Middle frontal gyrus (tissue), 1 donor: ENCODE results near the gene TTLL6.
"Not testable (repeated sequence)": the region's sequence is repeated elsewhere in the genome, so short reads cannot be mapped to it uniquely, and the experiment has no call there.

ENCODE experiments used
- DNase-seq: peaks from one replicate; pipeline ENCODE4 v3.0.0-alpha.2; 2015; ENCODE audit warnings: low spot score; ENCODE audit errors: extremely low spot score

The TTLL6 gene

GRCh38 chr17:48724251-48725003 is 92.6 kb downstream of the TTLL6 start:
- peak; percentile 32 for DNase-seq

DNA sequence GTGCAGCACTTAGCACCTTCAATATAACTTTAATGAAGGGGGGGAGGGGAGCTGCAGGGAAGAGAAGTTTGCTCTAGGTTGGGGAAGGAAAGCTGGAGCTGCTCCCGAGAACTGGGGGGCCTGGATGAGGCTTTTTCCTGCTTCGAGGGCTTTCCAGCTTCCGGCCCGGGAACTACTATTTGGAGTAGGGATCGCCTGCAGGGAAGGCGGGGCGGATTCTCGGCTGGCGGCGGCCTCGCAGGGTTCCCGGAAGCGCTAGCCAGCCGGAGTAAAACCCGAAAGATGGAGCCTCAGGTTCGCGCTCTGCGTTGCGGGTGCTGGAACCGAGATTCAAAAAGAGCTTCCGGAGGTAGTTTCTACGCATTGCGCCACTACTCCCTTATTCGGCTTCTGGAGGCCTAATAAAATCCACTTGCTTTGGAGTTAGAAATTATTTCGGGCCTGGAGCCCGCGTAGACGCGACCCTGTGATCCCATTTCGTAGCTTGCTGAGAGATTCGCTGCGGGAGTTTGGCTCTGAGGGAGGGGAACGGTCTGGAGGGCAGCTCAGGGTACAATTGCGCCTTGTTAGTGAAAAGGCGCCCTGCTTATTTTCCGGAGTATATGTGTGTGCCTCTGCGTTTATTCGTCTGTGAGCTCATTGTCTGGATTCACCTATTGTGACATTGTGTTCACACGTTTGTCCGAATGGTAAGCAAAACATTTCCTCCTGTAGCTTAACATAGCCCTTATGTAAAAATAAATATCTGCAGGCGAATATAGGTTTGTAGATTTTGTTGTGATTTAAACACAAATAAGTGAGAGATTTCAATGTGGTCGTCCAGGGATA is 93.4 kb downstream of the TTLL6 start:
- DNase-seq, result no peak

DNA sequence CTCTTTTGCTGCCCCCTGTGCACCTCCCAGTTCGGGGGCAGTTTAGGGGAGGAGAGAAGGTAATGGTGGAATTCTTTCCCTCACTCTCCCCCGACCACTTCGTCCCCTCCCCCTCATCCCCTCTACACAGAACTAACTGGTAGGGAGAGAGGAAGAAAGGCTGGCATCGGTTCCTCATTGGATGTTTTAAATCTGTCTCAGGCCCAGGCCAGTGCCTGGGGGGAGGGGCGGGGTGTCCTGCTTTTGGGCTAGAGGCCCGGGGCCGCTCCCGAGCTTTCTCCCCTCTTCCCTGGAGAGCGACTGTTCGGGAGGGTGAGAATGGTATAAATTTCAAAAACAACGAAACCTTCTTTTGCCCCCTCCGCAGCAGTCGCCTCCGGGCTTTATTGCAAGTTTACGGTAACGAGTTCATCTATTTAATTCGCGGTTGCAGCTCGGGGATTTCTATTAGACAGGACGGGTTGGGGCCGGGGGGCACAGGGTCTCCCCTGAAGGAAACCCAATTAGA is 94.1 kb downstream of the TTLL6 start, which contains the start of gene PRAC2:
PRAC2 (plus strand) TSS at position 271 of the 508 bp plus-strand sequence. CDS start 1,226 bp downstream, outside the sequence.
- DNase-seq, result no peak

DNA sequence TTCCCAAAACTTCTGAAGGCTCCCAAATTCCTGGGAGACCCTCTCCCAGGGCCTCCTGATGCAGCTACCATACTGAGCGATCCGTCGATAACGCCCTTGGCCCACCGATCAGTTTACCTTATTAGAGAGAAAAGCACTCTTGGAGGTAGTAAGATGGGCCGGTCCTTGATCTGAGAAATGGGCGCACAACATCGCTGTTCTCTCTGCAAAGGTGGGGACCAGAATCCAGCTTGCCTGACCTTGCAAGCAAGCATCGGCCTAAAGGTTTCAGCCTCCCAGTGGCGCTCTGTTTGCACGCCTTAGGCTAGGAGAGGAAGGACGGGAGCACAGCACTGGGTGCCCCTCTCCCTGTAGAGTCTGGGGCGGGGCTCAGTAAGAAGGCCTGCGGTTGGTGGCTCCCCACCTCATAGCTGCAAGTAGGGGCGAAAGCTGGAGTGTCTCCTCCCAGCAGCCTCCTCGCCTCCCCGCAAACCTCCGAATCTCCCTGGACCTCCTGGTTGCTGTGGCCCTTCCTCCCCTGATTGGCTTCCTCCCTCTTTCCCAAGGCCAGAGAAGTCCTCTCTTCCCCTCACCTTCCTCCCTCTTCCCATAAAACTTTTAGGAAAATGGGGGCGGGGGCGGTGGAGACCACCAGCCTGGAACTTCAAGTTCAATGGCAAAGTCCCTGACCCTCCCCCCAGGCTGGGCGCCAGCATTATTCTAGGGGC is 94.7 kb downstream of the TTLL6 start, which contains the start of gene PRAC1:
PRAC1 (minus strand) TSS at position 318 of the 707 bp plus-strand sequence; CDS start at position 192, 126 bp downstream.
- no peak for DNase-seq

GRCh38 chr17:48721009-48721402 is 96.0 kb downstream of the TTLL6 start:
- no peak for DNase-seq

DNA sequence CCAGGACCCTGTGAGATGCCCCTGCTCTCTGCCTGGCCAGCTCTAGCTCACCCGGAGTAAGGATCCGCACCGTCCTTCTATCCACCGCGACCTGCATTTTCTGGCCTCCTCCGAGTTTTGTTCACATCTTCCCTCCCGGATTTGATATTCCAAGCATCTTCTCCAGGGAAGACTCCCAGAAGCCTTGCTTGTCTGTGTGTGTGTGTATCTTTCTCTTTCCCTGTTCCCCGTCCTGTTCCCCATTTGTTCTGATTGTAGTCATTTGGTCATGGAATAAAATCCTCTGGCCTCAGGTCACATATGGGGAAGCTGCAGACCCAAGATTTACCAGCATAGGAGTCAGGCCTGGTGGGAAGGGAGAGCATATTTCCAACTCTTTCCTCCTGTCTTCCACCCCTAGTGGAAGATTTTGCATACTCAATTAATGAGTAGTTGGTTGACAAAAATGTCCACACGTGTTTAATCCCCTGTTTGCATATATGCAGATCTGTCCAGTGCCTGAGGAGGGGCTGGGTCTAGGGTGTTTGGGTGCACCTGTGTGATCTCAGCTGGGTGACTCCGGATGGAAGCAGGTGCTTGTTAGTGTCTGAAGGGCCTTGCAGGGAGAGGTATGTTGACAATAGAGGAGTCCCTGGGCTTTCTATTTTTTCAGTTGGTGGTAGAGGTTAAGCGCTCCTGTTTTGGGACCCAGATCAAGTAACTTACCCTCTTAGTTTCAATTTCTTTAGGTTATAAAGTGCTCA is 96.6 kb downstream of the TTLL6 start:
- no peak for DNase-seq

DNA sequence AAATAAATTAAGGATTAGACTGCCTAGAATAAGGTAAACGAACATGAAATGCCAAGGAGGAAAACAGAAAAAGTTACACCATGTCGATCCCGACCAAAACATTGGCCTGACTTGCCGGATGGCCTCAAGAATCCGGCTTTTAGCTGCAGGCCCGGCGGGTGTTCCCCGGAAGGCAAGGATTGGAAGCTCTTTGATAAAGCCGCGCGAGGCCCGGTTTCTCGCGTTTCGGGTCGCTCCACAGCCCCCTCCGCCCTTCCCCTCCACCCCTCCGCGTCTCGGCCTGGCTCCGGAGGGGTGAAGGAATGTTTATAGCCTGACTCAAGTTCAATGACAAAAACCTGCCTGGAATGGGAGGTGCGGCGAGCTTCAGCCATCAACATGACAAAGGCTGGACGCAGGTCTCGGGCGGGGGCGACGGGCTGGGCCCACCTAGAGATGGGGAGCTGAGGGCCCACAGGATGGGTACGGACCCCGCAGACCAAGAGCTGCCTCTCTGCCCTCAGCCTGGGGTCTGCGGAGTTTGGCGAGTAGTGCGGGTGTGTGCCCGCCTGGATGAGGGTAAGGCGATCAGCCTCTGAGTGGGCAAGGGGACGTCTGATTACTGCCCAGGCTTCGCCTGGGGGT is 97.3 kb downstream of the TTLL6 start:
- no peak for DNase-seq

- no peak for DNase-seq
These were observed 98.0 kb downstream of the TTLL6 start for GRCh38 chr17:48718761-48719641.

GRCh38 chr17:48718227-48718760 is 98.7 kb downstream of the TTLL6 start:
- DNase-seq, result no peak

GRCh38 chr17:48717367-48718226 is 99.4 kb downstream of the TTLL6 start:
- no peak for DNase-seq

DNA sequence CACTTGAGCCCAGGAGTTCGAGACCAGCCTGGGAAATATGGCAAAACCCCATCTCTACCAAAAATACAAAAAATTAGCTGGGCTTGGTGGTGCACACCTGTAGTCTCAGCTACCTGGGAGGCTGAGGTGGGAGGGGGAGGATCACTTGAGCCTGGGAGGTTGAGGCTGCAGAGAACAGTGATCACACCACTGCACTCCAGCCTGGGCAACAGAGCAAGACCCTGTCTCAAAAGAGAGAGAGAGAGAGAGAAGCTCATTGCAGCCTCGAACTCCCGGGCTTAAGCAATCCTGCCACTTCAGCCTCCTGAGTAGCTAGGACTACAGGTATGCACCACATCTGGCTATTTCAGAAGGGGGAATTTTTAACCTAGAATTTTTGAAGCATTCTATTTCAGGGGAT is 100.5 kb downstream of the TTLL6 start:
- not testable (repeated sequence) for DNase-seq

DNA sequence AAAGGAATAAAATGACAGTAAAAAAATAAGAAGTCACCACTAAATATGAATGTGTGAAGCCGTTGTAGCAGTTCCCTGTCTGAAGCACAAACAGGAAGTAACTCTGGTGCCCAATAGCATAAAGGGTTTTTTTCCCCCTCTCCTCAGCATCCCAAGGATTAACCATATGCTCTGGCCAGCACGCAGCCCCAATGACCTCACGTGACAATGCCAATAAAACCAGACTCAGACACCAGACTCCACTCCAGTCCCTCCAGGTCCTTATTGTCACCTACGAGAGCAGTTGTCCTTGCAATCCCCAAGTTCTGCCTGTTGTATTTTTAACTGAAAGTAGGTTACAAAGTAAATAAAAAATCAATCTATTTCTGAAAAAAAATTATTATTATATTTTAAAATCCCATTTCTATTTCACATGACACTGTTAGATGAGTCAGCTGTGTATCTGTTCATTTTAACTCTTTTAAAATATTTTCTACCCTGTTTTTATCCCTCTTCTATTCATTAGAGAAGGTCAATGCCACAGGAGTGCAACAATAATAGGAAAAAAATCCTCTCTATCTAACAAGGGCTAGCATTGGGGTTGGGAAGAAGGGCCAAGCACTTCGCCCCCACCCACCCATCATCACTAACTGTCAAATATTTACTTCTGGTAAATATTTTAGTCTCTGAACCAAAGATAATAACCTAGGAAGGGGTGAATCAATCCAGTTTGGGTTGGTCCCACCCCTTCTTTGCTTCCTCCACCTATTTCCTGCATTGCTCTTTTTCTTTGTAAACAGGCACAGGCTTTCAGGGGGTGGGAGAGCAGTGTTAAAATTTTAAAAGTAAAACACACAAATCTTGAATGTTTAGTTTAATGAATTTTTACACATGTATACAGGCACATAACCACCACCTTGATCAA is 101.3 kb downstream of the TTLL6 start:
- DNase-seq, result no peak
